ENCODE measurements around the gene NR4A1. TPM values are rescaled to one million over a fixed set of nuclear protein-coding genes. Genes with fewer than 3 reads are reported as not detected.

Gene NR4A1
- polyA plus RNA-seq, 1 experiment: 18.6 TPM

GRCh38 chr12:52049688-52050087, 1.6 kb upstream of the NR4A1 start:
- Histone ChIP-seq H3K36me3 (ENCODE audit: control insufficient read depth, insufficient read depth, low read length) (no peaks in the 10 kb centered on the region; the same call in 1 of the 2 replicates), H3K27me3 (ENCODE audit: control insufficient read depth, insufficient read depth, low read length) (no peaks in the 10 kb centered on the region), H3K4me3 (ENCODE audit: low read depth, low read length) (no peak overlapping the region)
- no peak for DNase-seq (ENCODE audit: low read depth)
- ChIA-PET CTCF (no interaction called here), POLR2A (no interaction called here)
- no peak for TF ChIP-seq CTCF (IDR thresholded peaks at IDR 0.05; ENCODE audit: insufficient read depth, low read depth, low read length)

DNA sequence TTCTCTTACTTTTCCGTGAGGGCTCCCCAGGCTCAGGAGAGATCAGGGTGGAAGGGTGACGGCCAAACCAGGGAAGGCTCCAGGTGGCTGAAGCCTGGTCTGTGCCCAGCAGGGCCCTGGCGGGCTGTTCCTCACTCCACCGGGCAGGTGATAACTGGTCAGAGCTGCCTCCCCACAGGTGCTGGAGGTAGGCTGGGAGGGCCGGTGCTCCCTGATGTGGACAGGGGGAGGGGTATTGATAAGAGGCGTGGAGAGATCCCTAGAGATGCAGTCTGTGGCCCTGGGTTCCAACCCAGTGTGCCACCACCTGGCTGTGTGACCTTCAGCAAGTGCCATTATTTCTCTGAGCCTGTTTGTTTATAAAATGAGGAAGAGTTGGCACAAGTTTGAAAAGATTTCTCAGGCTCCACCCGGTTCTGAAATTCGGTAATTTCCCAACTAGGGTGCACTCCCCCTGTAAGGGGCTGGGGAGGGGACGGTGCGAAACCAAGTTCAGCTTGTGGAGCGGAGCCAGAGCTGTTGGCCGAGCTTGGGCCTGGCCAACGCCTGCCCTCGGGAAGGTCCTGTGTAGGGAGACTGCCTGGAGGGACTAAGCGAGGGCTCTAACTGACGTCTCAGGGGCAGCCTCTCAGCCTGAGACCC, 1.0 kb upstream of the NR4A1 start:
- ChIA-PET CTCF (interaction anchor here (1.2 to 3.0 kb wide), 3 partner anchors 13 to 24 kb away, joined by 6 to 25 read pairs (median 7); no protein-coding TSS in a partner anchor), POLR2A (interaction anchor here (0.9 to 1.2 kb wide), 2 partner anchors 11 to 18 kb away, joined by 3 to 20 read pairs; no protein-coding TSS in a partner anchor)
- Histone ChIP-seq H3K4me3 (ENCODE audit: low read depth, low read length) (peak overlapping the region; percentile 63), H3K27me3 (ENCODE audit: control insufficient read depth, insufficient read depth, low read length) (no peaks in the 10 kb centered on the region), H3K36me3 (ENCODE audit: control insufficient read depth, insufficient read depth, low read length) (peaks cover 2% of the 10 kb centered on the region; the same call in 1 of the 2 replicates)
- TF ChIP-seq CTCF (IDR thresholded peaks at IDR 0.05; ENCODE audit: insufficient read depth, low read depth, low read length): no peak
- no peak for DNase-seq (ENCODE audit: low read depth)

- no peaks in the 10 kb centered on the region for H3K27me3 ChIP-seq (ENCODE audit: control insufficient read depth, insufficient read depth, low read length)
- no peak for DNase-seq (ENCODE audit: low read depth)
- ChIA-PET CTCF (interaction anchor here (1.6 to 3.0 kb wide), 2 partner anchors 9 to 27 kb away, joined by 9 to 25 read pairs; no protein-coding TSS in a partner anchor), POLR2A (no interaction called here)
- H3K36me3 ChIP-seq (ENCODE audit: control insufficient read depth, insufficient read depth, low read length): peaks cover 7% of the 10 kb centered on the region
- peak overlapping the region; percentile 55; the same call in 1 of the 2 replicates for H3K4me3 ChIP-seq (ENCODE audit: low read depth, low read length)
- no peak for TF ChIP-seq CTCF (IDR thresholded peaks at IDR 0.05; ENCODE audit: insufficient read depth, low read depth, low read length)
Measured at GRCh38 chr12:52052468-52053186, 1.4 kb downstream of the NR4A1 start.

GRCh38 chr12:52053536-52054209, 2.4 kb downstream of the NR4A1 start:
- POLR2A ChIA-PET: no interaction called here
- Histone ChIP-seq H3K4me3 (ENCODE audit: low read depth, low read length) (no peak overlapping the region), H3K36me3 (ENCODE audit: control insufficient read depth, insufficient read depth, low read length) (peaks cover 7% of the 10 kb centered on the region), H3K27me3 (ENCODE audit: control insufficient read depth, insufficient read depth, low read length) (no peaks in the 10 kb centered on the region)
- CTCF ChIA-PET: interaction anchor here (1.6 to 2.3 kb wide), 2 partner anchors 16 to 28 kb away, joined by 3 to 5 read pairs; partner anchors contain the start of gene ATG101
- DNase-seq (ENCODE audit: low read depth): no peak
- TF ChIP-seq CTCF (IDR thresholded peaks at IDR 0.05; ENCODE audit: insufficient read depth, low read depth, low read length): no peak
